HL-60 (cell line): ENCODE measurements around the gene HSPB1.

Source experiments
- CTCF ChIP-seq: IDR thresholded peaks from one replicate; pipeline ENCODE4 v1.5.1; 2011; ENCODE audit warnings: low read length, control low read depth, inconsistent platforms; ENCODE audit not compliant: insufficient read depth
- GABPA ChIP-seq: IDR thresholded peaks from 2 replicates; pipeline ENCODE4 v1.6.1; 2012; ENCODE audit warnings: low read depth

- TF ChIP-seq CTCF (no peak), GABPA (no peak)
Measured at GRCh38 chr7:76278540-76278939, 23.9 kb upstream of the HSPB1 start.
